A549 (cell line): ENCODE measurements around the gene NAALADL1. TPM values are rescaled to one million over a fixed set of nuclear protein-coding genes. Genes with fewer than 3 reads are reported as not detected.
A peak's percentile ranks its signal among the peaks of the same experiment; 100 is the strongest.

Experiments
- ATAC-seq, 2 experiments: fragments of 200-7000 bp in 1 of 2; fragments of >200 bp in 1 of 2; cut with Nextera tagmentation in 1 of 2; cut with Tn5 transposase in 1 of 2; 3 replicates each; pipeline versions ENCODE4 v1.8.0 to v1.9.1; 2018 to 2020; ENCODE audit warnings: mild to moderate bottlenecking in 1 of 2, moderate library complexity in 1 of 2
- CTCF ChIA-PET: fragments of 300-600 bp; sonication (Branson Sonifier 250); formaldehyde crosslinking; extraction: SDS; loops from one replicate; lab custom pipeline; 2021; ENCODE audit warnings: antibody characterized with exemption, inconsistent platforms; lab: Yijun Ruan, JAX
- POLR2A ChIA-PET: fragments of 350-600 bp; formaldehyde crosslinking; extraction: SDS; loops from one replicate; lab custom pipeline; 2021; ENCODE audit warnings: antibody characterized with exemption, inconsistent platforms; lab: Yijun Ruan, JAX
- DNase-seq, 2 experiments: peaks; one replicate each; pipeline versions ENCODE4 v3.0.0 to v3.0.0-alpha.2; 2011 to 2016; ENCODE audit warnings: low read depth in 1 of 2, low spot score in 1 of 2
- FAIRE-seq: peaks from 2 replicates; lab custom pipeline; 2011; peaks lifted over from hg19 to GRCh38; lab: Jason Lieb, UNC
- H3K27ac ChIP-seq, 2 experiments: fragments of >200 bp; sonication (Bioruptor Twin); formaldehyde crosslinking; 3 replicates each; pipeline ENCODE4 v1.5.1; 2016 to 2017
- H3K4me1 ChIP-seq: fragments of >200 bp; sonication (Bioruptor Twin); formaldehyde crosslinking; 3 replicates; pipeline ENCODE4 v1.6.1; 2016
- H3K4me2 ChIP-seq: fragments of >200 bp; sonication (Bioruptor Twin); formaldehyde crosslinking; 3 replicates; pipeline ENCODE4 v1.6.1; 2016
- H3K4me3 ChIP-seq: fragments of >200 bp; sonication (Bioruptor Twin); formaldehyde crosslinking; 3 replicates; pipeline ENCODE4 v1.5.1; 2016
- H3K9me3 ChIP-seq: fragments of >200 bp; sonication (Bioruptor Twin); formaldehyde crosslinking; 3 replicates; pipeline ENCODE4 v1.6.1; 2016
- CEBPB ChIP-seq, 2 experiments: fragments of >200 bp in 1 of 2; sonication (Bioruptor Twin) in 1 of 2; formaldehyde crosslinking in 1 of 2; IDR thresholded peaks; 2 replicates each; pipeline ENCODE4 v1.6.1; 2012 to 2016
- CHD2 ChIP-seq: fragments of 150-350 bp; IDR thresholded peaks from 2 replicates; pipeline ENCODE4 v1.6.1; 2014; ENCODE audit warnings: low read length; ENCODE audit not compliant: partially characterized antibody
- CHD4 ChIP-seq: fragments of 200-600 bp; sonication (generic); IDR thresholded peaks from 2 replicates; pipeline ENCODE4 v1.6.1; 2016; ENCODE audit warnings: antibody characterized with exemption, mild to moderate bottlenecking, borderline replicate concordance
- CTCF ChIP-seq: fragments of >200 bp; sonication (Bioruptor Twin); formaldehyde crosslinking; IDR thresholded peaks from 3 replicates; pipeline ENCODE4 v1.5.1; 2016
- E2F6 ChIP-seq: IDR thresholded peaks from 2 replicates; pipeline ENCODE4 v1.6.1; 2012; ENCODE audit warnings: low read depth, borderline replicate concordance
- ELK1 ChIP-seq: fragments of 150-350 bp; IDR thresholded peaks from 2 replicates; pipeline ENCODE4 v1.6.1; 2014; ENCODE audit warnings: low read depth, mild to moderate bottlenecking, low read length
- EP300 ChIP-seq, 2 experiments: fragments of >200 bp; sonication (Bioruptor Twin); formaldehyde crosslinking; IDR thresholded peaks; 2 replicates in 1 of 2; 3 replicates in 1 of 2; pipeline ENCODE4 v1.6.1; 2016 to 2017
- ESRRA ChIP-seq: fragments of 150-350 bp; IDR thresholded peaks from 2 replicates; pipeline ENCODE4 v1.6.1; 2014; ENCODE audit warnings: mild to moderate bottlenecking, low read length, borderline replicate concordance
- GATA3 ChIP-seq: IDR thresholded peaks from 2 replicates; pipeline ENCODE4 v1.6.1; 2012; ENCODE audit warnings: borderline replicate concordance
- HDAC2 ChIP-seq: fragments of 200-600 bp; sonication (generic); IDR thresholded peaks from 2 replicates; pipeline ENCODE4 v1.6.1; 2016
- HEYL ChIP-seq: fragments of 250-450 bp; sonication (Bioruptor Pico); IDR thresholded peaks from 2 replicates; pipeline ENCODE4 v1.8.0; 2021; ENCODE audit warnings: mild to moderate bottlenecking, moderate library complexity
- HMGXB4 ChIP-seq: fragments of 250-450 bp; sonication (Bioruptor Pico); IDR thresholded peaks from 2 replicates; pipeline ENCODE4 v1.5.0; 2021; ENCODE audit warnings: mild to moderate bottlenecking, moderate library complexity, borderline replicate concordance
- JUNB ChIP-seq: fragments of >200 bp; sonication (Bioruptor Twin); formaldehyde crosslinking; IDR thresholded peaks from 2 replicates; pipeline ENCODE4 v1.6.1; 2016
- MAZ ChIP-seq: fragments of 150-350 bp; IDR thresholded peaks from 2 replicates; pipeline ENCODE4 v1.6.1; 2014; ENCODE audit warnings: antibody characterized with exemption, low read depth, low read length, borderline replicate concordance
- NR3C1 ChIP-seq: fragments of >200 bp; sonication (Bioruptor Twin); formaldehyde crosslinking; IDR thresholded peaks from 3 replicates; pipeline ENCODE4 v1.6.1; 2017
- PHF8 ChIP-seq: fragments of 200-600 bp; sonication (generic); IDR thresholded peaks from 2 replicates; pipeline ENCODE4 v1.6.1; 2016; ENCODE audit warnings: low read depth, mild to moderate bottlenecking, antibody characterized with exemption, moderate library complexity, borderline replicate concordance
- RAD21 ChIP-seq, 2 experiments: fragments of >200 bp in 1 of 2; sonication (Bioruptor Twin) in 1 of 2; formaldehyde crosslinking in 1 of 2; IDR thresholded peaks in 1 of 2; conservative IDR thresholded peaks in 1 of 2; 2 replicates in 1 of 2; 3 replicates in 1 of 2; pipeline ENCODE4 v1.6.1; 2012 to 2018; ENCODE audit warnings: inconsistent platforms in 1 of 2
- RCOR1 ChIP-seq: fragments of 150-350 bp; IDR thresholded peaks from 2 replicates; pipeline ENCODE4 v1.6.1; 2014; ENCODE audit warnings: antibody characterized with exemption, low read length, low read depth
- RNF2 ChIP-seq: fragments of 200-600 bp; sonication (generic); IDR thresholded peaks from 2 replicates; pipeline ENCODE4 v1.6.1; 2016; ENCODE audit warnings: low read depth, mild to moderate bottlenecking, antibody characterized with exemption, moderate library complexity, borderline replicate concordance
- SREBF2 ChIP-seq: fragments of 450-650 bp; IDR thresholded peaks from 2 replicates; pipeline ENCODE4 v1.6.1; 2014; ENCODE audit warnings: mild to moderate bottlenecking, moderate library complexity
- TP53 ChIP-seq: fragments of 250-450 bp; sonication (Bioruptor Pico); IDR thresholded peaks from 2 replicates; pipeline ENCODE4 v1.5.0; 2021; ENCODE audit warnings: mild to moderate bottlenecking, moderate library complexity
- ZC3H11A ChIP-seq: fragments of 450-650 bp; IDR thresholded peaks from 2 replicates; pipeline ENCODE4 v1.6.1; 2014; ENCODE audit warnings: antibody characterized with exemption, mild to moderate bottlenecking
- ZNF302 ChIP-seq: fragments of 250-450 bp; sonication (Bioruptor Pico); IDR thresholded peaks from 2 replicates; pipeline ENCODE4 v1.9.0; 2021; ENCODE audit warnings: inconsistent platforms, mild to moderate bottlenecking, moderate library complexity
- WGBS: methylation state at CpG from one replicate; pipeline ENCODE4 v1.1.6; 2017; ENCODE audit errors: missing lambda C conversion rate; 5-methylcytosine and 5-hydroxymethylcytosine counted together
- polyA plus RNA-seq, 4 experiments: library from polyadenylated mRNA; depleted of rRNA in 3 of 4; stranded (reverse); fragments of >200 nt; fragmentation: RNase III in 1 of 4; extraction: RNeasy Plus Mini Kit Qiagen cat#74134 plus additional on column Dnase treatment in 1 of 4; gene quantifications; 2 replicates in 3 of 4; 3 replicates in 1 of 4; pipeline ENCODE4 v1.2.3, GENCODE V29; 2011 to 2017
- TF ChIP-seq, protein P1 (sequence below): IDR thresholded peaks from 2 replicates; pipeline ENCODE4 v1.6.1; 2012
- TF ChIP-seq, protein P2 (sequence below): fragments of 250-450 bp; sonication (Bioruptor Pico); IDR thresholded peaks from 2 replicates; pipeline ENCODE4 v1.5.0; 2020; ENCODE audit warnings: low read depth, mild to moderate bottlenecking, moderate library complexity
- TF ChIP-seq, protein P3 (sequence below): fragments of 450-650 bp; IDR thresholded peaks from 2 replicates; pipeline ENCODE4 v1.6.1; 2014; ENCODE audit warnings: antibody characterized with exemption
- TF ChIP-seq, protein P4 (sequence below): fragments of >200 bp; sonication (Bioruptor Twin); formaldehyde crosslinking; IDR thresholded peaks from 2 replicates; pipeline ENCODE4 v1.6.1; 2016

NAALADL1 gene
- polyA plus RNA-seq, 2 of the 4 experiments (the other 2 are of a cell fraction), result not detected

GRCh38 chr11:65032216-65032615 lies 26.1 kb downstream of the NAALADL1 start:
- ChIA-PET POLR2A (no interaction called here), CTCF (interaction anchor here (1.8 to 8.6 kb wide), 2 partner anchors 19 to 45 kb away, joined by 4 to 60 read pairs; partner anchors contain the start of gene ARL2)
- Histone ChIP-seq H3K9me3 (no peaks in the 10 kb centered on the region), H3K4me1 (peaks cover 6% of the 10 kb centered on the region; the same call in 2 of the 3 replicates), H3K4me3 (no peak overlapping the region), H3K4me2 (no peak overlapping the region), H3K27ac (no peak overlapping the region)
- ATAC-seq (no peak), DNase-seq (no peak), FAIRE-seq (no peak)
- no peak for TF ChIP-seq TP53 (CRISPR knock-in tag)
- TF ChIP-seq CHD4, result no peak
- TF ChIP-seq RAD21 (conservative IDR thresholded peaks at IDR 0.05 in 1 of 2, IDR thresholded peaks at IDR 0.05 in 1 of 2), result no peak
- 83% methylated on average over 13 of the region's 13 CpGs for WGBS

DNA sequence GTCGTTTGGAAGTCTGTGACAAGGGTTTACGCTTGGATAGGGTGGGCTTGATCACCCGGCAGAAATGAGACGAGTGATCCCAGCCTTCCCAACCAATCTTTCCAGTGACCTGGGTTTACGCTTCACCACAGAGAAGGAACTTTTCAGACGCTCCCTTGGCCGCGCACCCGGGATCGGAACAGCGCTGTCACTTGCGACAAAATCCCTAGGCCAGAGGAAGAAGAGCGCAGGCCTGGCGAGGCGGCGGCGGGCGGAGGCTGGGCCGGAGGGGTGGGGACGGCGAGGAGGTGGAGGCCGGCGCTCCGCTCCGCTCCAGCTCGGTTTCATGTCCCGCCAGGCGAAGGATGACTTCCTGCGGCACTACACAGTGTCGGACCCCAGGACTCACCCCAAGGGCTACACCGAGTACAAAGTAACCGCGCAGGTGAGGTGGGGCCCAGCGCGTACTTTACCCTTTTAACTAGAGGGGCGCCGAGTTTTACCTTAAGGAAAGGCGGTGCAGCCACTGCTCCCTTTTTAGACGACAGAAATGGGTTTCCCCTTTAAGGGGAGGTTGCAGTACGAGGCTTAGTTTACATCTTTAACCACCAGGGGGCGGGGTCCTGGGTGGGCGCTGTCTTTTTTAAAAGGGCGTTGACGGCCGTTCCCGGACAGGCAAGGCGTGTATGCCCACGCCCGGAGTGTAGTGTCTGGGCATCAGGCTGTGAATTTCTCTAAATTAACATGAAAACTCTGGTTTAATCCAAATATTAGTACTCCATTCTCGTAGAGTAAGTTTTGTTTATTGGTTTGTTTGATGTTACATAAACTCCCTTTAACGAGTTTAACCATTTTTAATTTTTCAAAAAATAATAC lies 30.9 kb downstream of the NAALADL1 start, which contains the start of gene SNX15:
TSS of gene SNX15 (plus strand) at position 227 of the 855 bp plus-strand sequence. CDS start at position 326, 99 bp downstream.
- Histone ChIP-seq H3K4me3 (peak within 1 kb of the TSS; percentile 52), H3K4me2 (peak within 1 kb of the TSS; percentile 86), H3K4me1 (peaks cover 9% of the 10 kb centered on the region), H3K9me3 (no peaks in the 10 kb centered on the region), H3K27ac (peak within 1 kb of the TSS; percentile 89 to 94)
- DNase-seq, result peak; percentile 92 to 97
- ChIA-PET CTCF (interaction anchor here (0.5 to 7.3 kb wide), 17 partner anchors 12 to 280 kb away, joined by 3 to 97 read pairs (median 3); partner anchors contain the start of genes ARL2, NAALADL1 and SAC3D1), POLR2A (interaction anchor here (0.6 to 0.7 kb wide), 2 partner anchors 13 to 90 kb away, joined by 4 read pairs; partner anchors contain the start of genes SAC3D1 and ZNHIT2)
- peak; percentile 95 to 97 for ATAC-seq
- WGBS, result 2% methylated on average over 33 of the region's 51 CpGs
- no peak for FAIRE-seq
- TF ChIP-seq E2F6 (no peak; the same call in 1 of the 2 replicates), RCOR1 (no peak), JUNB (no peak), ESRRA (no peak), CHD2 (no peak), ZNF302 (no peak), NR3C1 (no peak), HEYL (CRISPR knock-in tag) (no peak), HDAC2 (no peak), HMGXB4 (no peak), CEBPB (IDR thresholded peaks at IDR 0.05) (no peak), ELK1 (no peak), RAD21 (conservative IDR thresholded peaks at IDR 0.05 in 1 of 2, IDR thresholded peaks at IDR 0.05 in 1 of 2) (peak; percentile 26 to 44; a peak in 3 of 5 replicates), RNF2 (peak; percentile 37; the same call in 1 of the 2 replicates), CTCF (peak; percentile 52), ZC3H11A (no peak), GATA3 (0 out of 2 replicates have a peak, but pooled peaks have one; percentile 15), MAZ (0 out of 2 replicates have a peak, but pooled peaks have one; percentile 38), EP300 (IDR thresholded peaks at IDR 0.05) (no peak), PHF8 (peak; percentile 81; the same call in 1 of the 2 replicates), SREBF2 (no peak)
- TF ChIP-seq, protein P1, sequence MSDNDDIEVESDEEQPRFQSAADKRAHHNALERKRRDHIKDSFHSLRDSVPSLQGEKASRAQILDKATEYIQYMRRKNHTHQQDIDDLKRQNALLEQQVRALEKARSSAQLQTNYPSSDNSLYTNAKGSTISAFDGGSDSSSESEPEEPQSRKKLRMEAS, result peak; percentile 74
- TF ChIP-seq, protein P2, sequence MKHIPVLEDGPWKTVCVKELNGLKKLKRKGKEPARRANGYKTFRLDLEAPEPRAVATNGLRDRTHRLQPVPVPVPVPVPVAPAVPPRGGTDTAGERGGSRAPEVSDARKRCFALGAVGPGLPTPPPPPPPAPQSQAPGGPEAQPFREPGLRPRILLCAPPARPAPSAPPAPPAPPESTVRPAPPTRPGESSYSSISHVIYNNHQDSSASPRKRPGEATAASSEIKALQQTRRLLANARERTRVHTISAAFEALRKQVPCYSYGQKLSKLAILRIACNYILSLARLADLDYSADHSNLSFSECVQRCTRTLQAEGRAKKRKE (CRISPR knock-in tag), result no peak
- TF ChIP-seq, protein P3, sequence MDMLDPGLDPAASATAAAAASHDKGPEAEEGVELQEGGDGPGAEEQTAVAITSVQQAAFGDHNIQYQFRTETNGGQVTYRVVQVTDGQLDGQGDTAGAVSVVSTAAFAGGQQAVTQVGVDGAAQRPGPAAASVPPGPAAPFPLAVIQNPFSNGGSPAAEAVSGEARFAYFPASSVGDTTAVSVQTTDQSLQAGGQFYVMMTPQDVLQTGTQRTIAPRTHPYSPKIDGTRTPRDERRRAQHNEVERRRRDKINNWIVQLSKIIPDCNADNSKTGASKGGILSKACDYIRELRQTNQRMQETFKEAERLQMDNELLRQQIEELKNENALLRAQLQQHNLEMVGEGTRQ, result no peak
- TF ChIP-seq, protein P4, sequence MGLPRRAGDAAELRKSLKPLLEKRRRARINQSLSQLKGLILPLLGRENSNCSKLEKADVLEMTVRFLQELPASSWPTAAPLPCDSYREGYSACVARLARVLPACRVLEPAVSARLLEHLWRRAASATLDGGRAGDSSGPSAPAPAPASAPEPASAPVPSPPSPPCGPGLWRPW, result no peak
